OCI-LY7 (cell line): ENCODE data around the gene INTS11. TPM values are rescaled to one million over a fixed set of nuclear protein-coding genes. Genes with fewer than 3 reads are reported as not detected.

Experiments used
- BruUV-seq: library from RNA; stranded (reverse); fragments of 400-500 nt; replicated peaks from 2 replicates; lab custom pipeline; 2021; lab: Mats Ljungman, UMichigan
- CTCF ChIA-PET: fragments of 300-600 bp; sonication (Branson Sonifier 250); formaldehyde crosslinking; loops from one replicate; lab custom pipeline; 2022; ENCODE audit warnings: antibody characterized with exemption; ENCODE audit not compliant: unreplicated experiment; lab: Charles Lee
- POLR2A ChIA-PET: fragments of 300-600 bp; sonication (Branson Sonifier 250); formaldehyde crosslinking; loops from one replicate; lab custom pipeline; 2022; ENCODE audit warnings: antibody characterized with exemption; lab: Charles Lee
- DNase-seq: peaks from one replicate; pipeline ENCODE4 v3.0.0-alpha.2; 2015; ENCODE audit warnings: low spot score
- H2AFZ ChIP-seq: fragments of 200-600 bp; sonication (generic), shearing (Covaris generic); 2 replicates; pipeline ENCODE4 v1.6.1; 2014; ENCODE audit warnings: mild to moderate bottlenecking, antibody characterized with exemption, low read length, moderate library complexity
- H3K27ac ChIP-seq: fragments of 200-600 bp; sonication (generic); 2 replicates; pipeline ENCODE4 v1.5.1; 2014; ENCODE audit warnings: mixed run types, low read depth, mild to moderate bottlenecking, moderate library complexity, low read length, inconsistent platforms; ENCODE audit not compliant: poor library complexity, severe bottlenecking
- H3K36me3 ChIP-seq: fragments of 200-600 bp; sonication (generic); 2 replicates; pipeline ENCODE4 v1.6.1; 2014; ENCODE audit warnings: mild to moderate bottlenecking, antibody characterized with exemption, low read length, moderate library complexity, mixed read lengths; ENCODE audit not compliant: insufficient read depth
- H3K4me1 ChIP-seq: fragments of 200-600 bp; sonication (generic); 2 replicates; pipeline ENCODE4 v1.5.1; 2014; ENCODE audit warnings: mild to moderate bottlenecking, low read length; ENCODE audit not compliant: insufficient read depth, poor library complexity, severe bottlenecking
- H3K4me2 ChIP-seq: fragments of 200-600 bp; sonication (generic); 2 replicates; pipeline ENCODE4 v1.6.1; 2014; ENCODE audit warnings: mild to moderate bottlenecking, low read length
- H3K4me3 ChIP-seq: fragments of 200-600 bp; sonication (generic); 2 replicates; pipeline ENCODE4 v1.5.1; 2014; ENCODE audit warnings: mild to moderate bottlenecking, low read depth, low read length; ENCODE audit not compliant: poor library complexity, severe bottlenecking
- H3K79me2 ChIP-seq: fragments of 200-600 bp; sonication (generic); 2 replicates; pipeline ENCODE4 v1.6.1; 2016; ENCODE audit warnings: low read depth, mild to moderate bottlenecking, low read length, moderate library complexity, mixed read lengths; ENCODE audit not compliant: insufficient read depth
- H3K9me2 ChIP-seq: fragments of 200-600 bp; sonication (generic); 2 replicates; pipeline ENCODE4 v1.6.1; 2016; ENCODE audit warnings: mild to moderate bottlenecking, low read length, mixed read lengths; ENCODE audit not compliant: insufficient read depth
- H3K9me3 ChIP-seq: fragments of 200-600 bp; sonication (generic); 2 replicates; pipeline ENCODE4 v1.6.1; 2014; ENCODE audit warnings: mild to moderate bottlenecking, mixed run types, low read length, mixed read lengths
- H4K20me1 ChIP-seq: fragments of 200-600 bp; sonication (generic); 2 replicates; pipeline ENCODE4 v1.6.1; 2014; ENCODE audit warnings: mild to moderate bottlenecking, antibody characterized with exemption, low read length, moderate library complexity, mixed read lengths; ENCODE audit not compliant: insufficient read depth
- CTCF ChIP-seq: fragments of 200-600 bp; sonication (generic); conservative IDR thresholded peaks from 2 replicates; pipeline ENCODE4 v1.5.1; 2014; ENCODE audit warnings: mild to moderate bottlenecking, antibody characterized with exemption, low read length, moderate library complexity, mixed read lengths
- EZH2phosphoT487 ChIP-seq: fragments of 200-600 bp; sonication (generic); IDR thresholded peaks from 2 replicates; pipeline ENCODE4 v1.6.1; 2018; ENCODE audit warnings: low read depth, borderline replicate concordance, mild to moderate bottlenecking, mixed run types, antibody characterized with exemption, low read length, moderate library complexity, mixed read lengths
- intact Hi-C: fragments of 100-400 bp; cut with micrococcal nuclease; formaldehyde crosslinking; loops from one replicate; pipeline ENCODE4 v1.10.0; 2022; ENCODE audit not compliant: unreplicated experiment
- total RNA-seq, 2 experiments: library from RNA; depleted of rRNA in 1 of 2; stranded (reverse); fragments of >200 nt in 1 of 2; shearing (Covaris generic) in 1 of 2; gene quantifications; 2 replicates each; pipeline ENCODE4 v1.2.3, GENCODE V29; 2014 to 2022

The INTS11 gene
- total RNA-seq, 2 experiments from 2014 or later: 142 to 146 TPM

DNA sequence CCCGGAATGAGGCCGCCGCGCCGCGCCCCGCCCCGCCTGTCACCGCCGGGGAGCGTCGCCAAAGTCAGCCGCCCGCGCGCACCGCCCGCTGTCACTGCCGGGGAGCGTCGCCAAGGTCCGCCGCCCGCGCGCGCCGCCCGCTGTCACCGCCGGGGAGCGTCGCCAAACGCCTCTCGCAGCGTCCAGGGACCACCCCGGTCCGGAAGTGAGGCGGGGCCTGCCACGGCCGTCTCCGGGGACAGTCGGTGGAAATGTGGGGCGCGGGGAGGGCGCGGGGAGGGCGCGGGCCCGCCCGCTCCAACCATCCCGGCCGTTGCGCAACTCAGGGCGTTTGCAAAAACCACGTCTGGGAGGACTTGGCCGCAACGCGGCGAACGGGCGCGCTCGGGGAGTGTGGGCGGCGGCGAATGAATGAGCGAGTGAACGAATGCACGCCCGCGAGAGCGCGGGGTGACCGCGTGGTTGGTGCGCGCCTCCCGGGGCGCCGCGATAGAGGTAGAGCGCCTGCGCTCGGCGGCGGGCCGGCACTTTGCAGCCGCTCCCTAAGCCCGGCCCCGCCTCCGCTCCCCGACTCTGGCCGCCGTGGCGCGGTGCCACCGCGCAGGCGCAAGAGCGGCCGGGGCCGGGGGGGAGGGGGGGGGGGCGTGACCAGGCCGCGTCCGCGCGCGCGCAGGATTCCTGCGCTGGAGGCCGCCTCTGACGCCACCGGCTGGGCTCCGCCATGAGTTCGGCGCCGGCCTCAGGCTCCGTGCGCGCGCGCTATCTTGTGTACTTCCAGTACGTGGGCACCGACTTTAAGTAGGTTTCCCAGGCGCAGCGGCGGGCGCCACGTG is 16.3 kb downstream of the INTS11 start, which contains the start of the genes ACAP3 and PUSL1:
TSS of gene ACAP3 (minus strand) at position 8 of the 833 bp plus-strand sequence. CDS start 115 bp downstream, outside the sequence.
TSS of gene PUSL1 (plus strand) at position 675 of the 833 bp plus-strand sequence. CDS start at position 722, 47 bp downstream.
- POLR2A ChIA-PET: no interaction called here
- peak; percentile 95 for DNase-seq
- peak within 1 kb of the TSS; percentile 74; the same call in 1 of the 2 replicates for H2AFZ ChIP-seq
- H3K9me2 ChIP-seq: no peaks in the 10 kb centered on the region
- peaks cover 36% of the 10 kb centered on the region for H3K36me3 ChIP-seq
- intact Hi-C loops: loop anchor here (1.0 to 5.0 kb wide), 6 partner anchors 17 to 276 kb away; partner anchors contain the start of genes ATAD3B, B3GALT6, C1orf159 and CPTP
- no TSS peak for BruUV-seq
- peaks cover 35% of the 10 kb centered on the region for H3K4me1 ChIP-seq
- peak within 1 kb of the TSS; percentile 88 for H3K27ac ChIP-seq
- H3K4me3 ChIP-seq: peak within 1 kb of the TSS; percentile 90
- TF ChIP-seq EZH2phosphoT487 (no peak), CTCF (no peak)
- H4K20me1 ChIP-seq: peaks cover 5% of the 10 kb centered on the region; the same call in 1 of the 2 replicates
- CTCF ChIA-PET: no interaction called here
- no peaks in the 10 kb centered on the region; the same call in 1 of the 2 replicates for H3K79me2 ChIP-seq
- H3K9me3 ChIP-seq: no peaks in the 10 kb centered on the region
- peak within 1 kb of the TSS; percentile 99 for H3K4me2 ChIP-seq

GRCh38 chr1:1307261-1307922 is 17.1 kb downstream of the INTS11 start:
- Histone ChIP-seq H4K20me1 (peaks cover 5% of the 10 kb centered on the region; the same call in 1 of the 2 replicates), H2AFZ (no peak overlapping the region), H3K4me1 (peaks cover 35% of the 10 kb centered on the region), H3K27ac (no peak overlapping the region), H3K9me3 (no peaks in the 10 kb centered on the region), H3K79me2 (no peaks in the 10 kb centered on the region; the same call in 1 of the 2 replicates), H3K4me3 (peak overlapping the region; percentile 89), H3K36me3 (peaks cover 29% of the 10 kb centered on the region), H3K4me2 (peak overlapping the region; percentile 99), H3K9me2 (no peaks in the 10 kb centered on the region)
- ChIA-PET CTCF (no interaction called here), POLR2A (no interaction called here)
- TF ChIP-seq CTCF: no peak
- no peak for TF ChIP-seq EZH2phosphoT487
- no TSS peak for BruUV-seq
- no peak for DNase-seq
- intact Hi-C loops: loop anchor here (5.0 kb wide), 3 partner anchors 75 to 275 kb away; partner anchors contain the start of genes B3GALT6, C1orf159 and SDF4
